HepG2 (cell line): ENCODE data around the gene UQCRC2.

Experiments used
- CBX1 ChIP-seq: IDR thresholded peaks from one replicate; pipeline ENCODE4 v1.6.1; 2016; ENCODE audit warnings: antibody characterized with exemption, low read depth
- ETV6 ChIP-seq: sonication (generic); formaldehyde crosslinking; conservative IDR thresholded peaks from 2 replicates; pipeline ENCODE4 v1.4.0; 2020; ENCODE audit warnings: missing genetic modification reagents
- POLR2A ChIP-seq, 2 experiments: IDR thresholded peaks; 2 replicates each; pipeline ENCODE4 v1.6.1; 2011; ENCODE audit warnings: low read depth in 2 of 2, low read length in 2 of 2, mild to moderate bottlenecking in 1 of 2, moderate library complexity in 1 of 2; ENCODE audit not compliant: insufficient read depth in 1 of 2
- SP1 ChIP-seq, 2 experiments: fragments of 450-650 bp in 1 of 2; sonication (generic) in 1 of 2; formaldehyde crosslinking in 1 of 2; IDR thresholded peaks; 2 replicates each; pipeline versions ENCODE4 v1.4.0 to v1.6.1; 2016 to 2020; ENCODE audit warnings: missing genetic modification reagents in 1 of 2
- TRIM24 ChIP-seq: sonication (generic); formaldehyde crosslinking; IDR thresholded peaks from 2 replicates; pipeline ENCODE4 v1.8.0; 2022; ENCODE audit warnings: mild to moderate bottlenecking, missing genetic modification reagents
- ZNF33A ChIP-seq: sonication (generic); formaldehyde crosslinking; IDR thresholded peaks from 2 replicates; pipeline ENCODE4 v1.5.1; 2020; ENCODE audit warnings: missing genetic modification reagents, mild to moderate bottlenecking, moderate library complexity, borderline replicate concordance
- ZNF644 ChIP-seq: IDR thresholded peaks from 2 replicates; pipeline ENCODE4 v1.6.1; 2016; ENCODE audit warnings: low read depth
- TF ChIP-seq, protein P1 (sequence below): sonication (generic); formaldehyde crosslinking; IDR thresholded peaks from 2 replicates; pipeline ENCODE4 v1.8.1; 2022; ENCODE audit warnings: low read depth, mild to moderate bottlenecking, missing genetic modification reagents
- TF ChIP-seq, protein P2 (sequence below): sonication (generic); formaldehyde crosslinking; IDR thresholded peaks from 2 replicates; pipeline ENCODE4 v1.4.0; 2020; ENCODE audit warnings: missing genetic modification reagents
- TF ChIP-seq, protein P3 (sequence below): sonication (generic); formaldehyde crosslinking; IDR thresholded peaks from 2 replicates; pipeline ENCODE4 v1.5.0; 2020; ENCODE audit warnings: mild to moderate bottlenecking, missing genetic modification reagents, moderate library complexity
- TF ChIP-seq, protein P4 (sequence below): IDR thresholded peaks from 2 replicates; pipeline ENCODE4 v1.6.1; 2016
- TF ChIP-seq, protein P5 (sequence below): sonication (generic); formaldehyde crosslinking; IDR thresholded peaks from 2 replicates; pipeline ENCODE4 v1.5.1; 2020; ENCODE audit warnings: missing genetic modification reagents, mild to moderate bottlenecking, borderline replicate concordance

DNA sequence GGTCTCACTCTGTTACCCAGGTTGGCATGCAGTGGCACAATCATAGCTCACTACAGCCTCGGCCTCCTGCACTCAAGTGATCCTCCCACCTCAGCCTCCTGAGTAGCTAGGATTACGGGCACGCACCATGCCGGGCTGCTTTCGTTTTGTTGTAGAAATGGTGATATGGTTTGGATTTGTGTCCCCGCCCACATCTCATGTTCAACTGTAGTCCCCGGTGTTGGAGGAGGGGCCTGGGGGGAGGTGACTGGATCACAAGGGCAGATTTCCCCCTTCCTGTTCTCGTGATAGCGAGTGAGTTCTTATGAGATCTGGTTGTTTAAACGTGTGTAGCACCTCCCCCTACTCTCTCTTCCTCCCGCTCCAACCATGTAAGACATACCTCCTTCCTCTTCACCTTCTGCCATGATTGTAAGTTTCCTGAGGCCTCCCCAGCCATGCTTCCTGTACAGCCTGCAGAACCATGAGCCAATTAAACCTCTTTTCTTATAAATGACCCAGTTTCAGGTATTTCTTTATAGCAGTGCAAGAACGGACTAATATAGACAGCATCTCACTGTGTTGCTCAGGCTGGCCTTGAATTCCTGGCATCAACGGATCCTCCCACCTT lies 41.8 kb downstream of the UQCRC2 start:
- TF ChIP-seq, protein P1, sequence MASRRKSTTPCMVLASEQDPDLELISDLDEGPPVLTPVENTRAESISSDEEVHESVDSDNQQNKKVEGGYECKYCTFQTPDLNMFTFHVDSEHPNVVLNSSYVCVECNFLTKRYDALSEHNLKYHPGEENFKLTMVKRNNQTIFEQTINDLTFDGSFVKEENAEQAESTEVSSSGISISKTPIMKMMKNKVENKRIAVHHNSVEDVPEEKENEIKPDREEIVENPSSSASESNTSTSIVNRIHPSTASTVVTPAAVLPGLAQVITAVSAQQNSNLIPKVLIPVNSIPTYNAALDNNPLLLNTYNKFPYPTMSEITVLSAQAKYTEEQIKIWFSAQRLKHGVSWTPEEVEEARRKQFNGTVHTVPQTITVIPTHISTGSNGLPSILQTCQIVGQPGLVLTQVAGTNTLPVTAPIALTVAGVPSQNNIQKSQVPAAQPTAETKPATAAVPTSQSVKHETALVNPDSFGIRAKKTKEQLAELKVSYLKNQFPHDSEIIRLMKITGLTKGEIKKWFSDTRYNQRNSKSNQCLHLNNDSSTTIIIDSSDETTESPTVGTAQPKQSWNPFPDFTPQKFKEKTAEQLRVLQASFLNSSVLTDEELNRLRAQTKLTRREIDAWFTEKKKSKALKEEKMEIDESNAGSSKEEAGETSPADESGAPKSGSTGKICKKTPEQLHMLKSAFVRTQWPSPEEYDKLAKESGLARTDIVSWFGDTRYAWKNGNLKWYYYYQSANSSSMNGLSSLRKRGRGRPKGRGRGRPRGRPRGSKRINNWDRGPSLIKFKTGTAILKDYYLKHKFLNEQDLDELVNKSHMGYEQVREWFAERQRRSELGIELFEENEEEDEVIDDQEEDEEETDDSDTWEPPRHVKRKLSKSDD (CRISPR knock-in tag), result no peak
- TF ChIP-seq, protein P2, sequence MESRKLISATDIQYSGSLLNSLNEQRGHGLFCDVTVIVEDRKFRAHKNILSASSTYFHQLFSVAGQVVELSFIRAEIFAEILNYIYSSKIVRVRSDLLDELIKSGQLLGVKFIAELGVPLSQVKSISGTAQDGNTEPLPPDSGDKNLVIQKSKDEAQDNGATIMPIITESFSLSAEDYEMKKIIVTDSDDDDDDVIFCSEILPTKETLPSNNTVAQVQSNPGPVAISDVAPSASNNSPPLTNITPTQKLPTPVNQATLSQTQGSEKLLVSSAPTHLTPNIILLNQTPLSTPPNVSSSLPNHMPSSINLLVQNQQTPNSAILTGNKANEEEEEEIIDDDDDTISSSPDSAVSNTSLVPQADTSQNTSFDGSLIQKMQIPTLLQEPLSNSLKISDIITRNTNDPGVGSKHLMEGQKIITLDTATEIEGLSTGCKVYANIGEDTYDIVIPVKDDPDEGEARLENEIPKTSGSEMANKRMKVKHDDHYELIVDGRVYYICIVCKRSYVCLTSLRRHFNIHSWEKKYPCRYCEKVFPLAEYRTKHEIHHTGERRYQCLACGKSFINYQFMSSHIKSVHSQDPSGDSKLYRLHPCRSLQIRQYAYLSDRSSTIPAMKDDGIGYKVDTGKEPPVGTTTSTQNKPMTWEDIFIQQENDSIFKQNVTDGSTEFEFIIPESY, result no peak
- TF ChIP-seq, protein P3, sequence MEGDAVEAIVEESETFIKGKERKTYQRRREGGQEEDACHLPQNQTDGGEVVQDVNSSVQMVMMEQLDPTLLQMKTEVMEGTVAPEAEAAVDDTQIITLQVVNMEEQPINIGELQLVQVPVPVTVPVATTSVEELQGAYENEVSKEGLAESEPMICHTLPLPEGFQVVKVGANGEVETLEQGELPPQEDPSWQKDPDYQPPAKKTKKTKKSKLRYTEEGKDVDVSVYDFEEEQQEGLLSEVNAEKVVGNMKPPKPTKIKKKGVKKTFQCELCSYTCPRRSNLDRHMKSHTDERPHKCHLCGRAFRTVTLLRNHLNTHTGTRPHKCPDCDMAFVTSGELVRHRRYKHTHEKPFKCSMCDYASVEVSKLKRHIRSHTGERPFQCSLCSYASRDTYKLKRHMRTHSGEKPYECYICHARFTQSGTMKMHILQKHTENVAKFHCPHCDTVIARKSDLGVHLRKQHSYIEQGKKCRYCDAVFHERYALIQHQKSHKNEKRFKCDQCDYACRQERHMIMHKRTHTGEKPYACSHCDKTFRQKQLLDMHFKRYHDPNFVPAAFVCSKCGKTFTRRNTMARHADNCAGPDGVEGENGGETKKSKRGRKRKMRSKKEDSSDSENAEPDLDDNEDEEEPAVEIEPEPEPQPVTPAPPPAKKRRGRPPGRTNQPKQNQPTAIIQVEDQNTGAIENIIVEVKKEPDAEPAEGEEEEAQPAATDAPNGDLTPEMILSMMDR (CRISPR knock-in tag), result no peak
- TF ChIP-seq POLR2A (IDR thresholded peaks at IDR 0.05; ENCODE audit: insufficient read depth in 1 of 2, low read depth in 2 of 2, low read length in 2 of 2), result no peak
- TF ChIP-seq, protein P4, sequence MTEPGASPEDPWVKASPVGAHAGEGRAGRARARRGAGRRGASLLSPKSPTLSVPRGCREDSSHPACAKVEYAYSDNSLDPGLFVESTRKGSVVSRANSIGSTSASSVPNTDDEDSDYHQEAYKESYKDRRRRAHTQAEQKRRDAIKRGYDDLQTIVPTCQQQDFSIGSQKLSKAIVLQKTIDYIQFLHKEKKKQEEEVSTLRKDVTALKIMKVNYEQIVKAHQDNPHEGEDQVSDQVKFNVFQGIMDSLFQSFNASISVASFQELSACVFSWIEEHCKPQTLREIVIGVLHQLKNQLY (CRISPR knock-in tag), result no peak
- TF ChIP-seq TRIM24 (CRISPR knock-in tag), result no peak
- TF ChIP-seq CBX1, result no peak
- no peak for TF ChIP-seq ZNF644 (CRISPR knock-in tag)
- TF ChIP-seq SP1 (IDR thresholded peaks at IDR 0.05), result no peak
- TF ChIP-seq SP1 (CRISPR knock-in tag; IDR thresholded peaks at IDR 0.05), result no peak
- TF ChIP-seq, protein P5, sequence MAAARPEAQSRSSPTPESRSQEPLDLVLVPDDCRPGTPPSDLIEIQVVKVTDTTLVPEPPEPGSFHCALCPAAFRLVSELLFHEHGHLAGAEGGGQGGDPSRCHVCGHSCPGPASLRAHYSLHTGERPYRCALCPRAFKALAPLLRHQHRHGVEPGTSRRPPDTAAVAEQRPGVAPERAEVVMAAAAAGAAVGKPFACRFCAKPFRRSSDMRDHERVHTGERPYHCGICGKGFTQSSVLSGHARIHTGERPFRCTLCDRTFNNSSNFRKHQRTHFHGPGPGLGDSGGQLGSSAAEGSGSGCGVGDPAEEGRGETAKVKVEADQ (CRISPR knock-in tag), result no peak
- TF ChIP-seq ZNF33A (CRISPR knock-in tag), result no peak
- TF ChIP-seq ETV6, result no peak
